HepG2 (cell line): ENCODE data around the gene LHX5.

ENCODE experiments used
- ATF2 ChIP-seq: sonication (generic); formaldehyde crosslinking; IDR thresholded peaks from 2 replicates; pipeline ENCODE4 v1.4.0; 2020; ENCODE audit warnings: missing genetic modification reagents
- BRCA1 ChIP-seq: sonication (generic); formaldehyde crosslinking; IDR thresholded peaks from 2 replicates; pipeline ENCODE4 v1.4.0; 2020; ENCODE audit warnings: missing genetic modification reagents
- EZH2 ChIP-seq: conservative IDR thresholded peaks from 2 replicates; pipeline ENCODE4 v1.6.1; 2012; ENCODE audit warnings: mild to moderate bottlenecking, low read depth, low read length, moderate library complexity
- FOXA1 ChIP-seq, 2 experiments: fragments of 450-650 bp in 1 of 2; sonication (generic) in 1 of 2; formaldehyde crosslinking in 1 of 2; IDR thresholded peaks; 2 replicates each; pipeline versions ENCODE4 v1.4.0 to v1.6.1; 2016 to 2020; ENCODE audit warnings: missing genetic modification reagents in 1 of 2
- KAT8 ChIP-seq: IDR thresholded peaks from 2 replicates; pipeline ENCODE4 v1.6.1; 2016; ENCODE audit warnings: missing genetic modification reagents, missing compliant biosample characterization
- RARG ChIP-seq: sonication (generic); formaldehyde crosslinking; IDR thresholded peaks from 2 replicates; pipeline ENCODE4 v1.4.0; 2020; ENCODE audit warnings: low read depth, mild to moderate bottlenecking, missing genetic modification reagents
- REST ChIP-seq, 2 experiments: IDR thresholded peaks; 2 replicates each; pipeline ENCODE4 v1.6.1; 2011 to 2012; ENCODE audit warnings: low read length in 2 of 2, borderline replicate concordance in 1 of 2, low read depth in 1 of 2, mild to moderate bottlenecking in 1 of 2, moderate library complexity in 1 of 2
- ZBTB26 ChIP-seq: IDR thresholded peaks from 2 replicates; pipeline ENCODE4 v1.6.1; 2016; ENCODE audit warnings: missing compliant biosample characterization, missing genetic modification reagents, borderline replicate concordance
- ZNF12 ChIP-seq: sonication (generic); formaldehyde crosslinking; IDR thresholded peaks from 2 replicates; pipeline ENCODE4 v1.5.0; 2020; ENCODE audit warnings: missing genetic modification reagents
- ZSCAN30 ChIP-seq: sonication (generic); formaldehyde crosslinking; IDR thresholded peaks from 2 replicates; pipeline ENCODE4 v1.5.0; 2020; ENCODE audit warnings: mild to moderate bottlenecking, missing genetic modification reagents

GRCh38 chr12:113424456-113424855 lies 47.2 kb downstream of the LHX5 start:
- TF ChIP-seq KAT8 (CRISPR knock-in tag), result no peak
- TF ChIP-seq EZH2, result no peak
- no peak for TF ChIP-seq REST (IDR thresholded peaks at IDR 0.05; ENCODE audit: borderline replicate concordance in 1 of 2, low read depth in 1 of 2, low read length in 2 of 2)
- no peak for TF ChIP-seq ZNF12 (CRISPR knock-in tag)
- no peak for TF ChIP-seq BRCA1 (CRISPR knock-in tag)
- no peak for TF ChIP-seq ZBTB26 (CRISPR knock-in tag)
- TF ChIP-seq RARG (CRISPR knock-in tag), result no peak
- TF ChIP-seq ZSCAN30 (CRISPR knock-in tag), result no peak
- no peak for TF ChIP-seq ATF2 (CRISPR knock-in tag)
- TF ChIP-seq FOXA1 (IDR thresholded peaks at IDR 0.05), result no peak
- TF ChIP-seq FOXA1 (CRISPR knock-in tag; IDR thresholded peaks at IDR 0.05), result no peak
